ENCODE results near the gene STAT1. TPM values are rescaled to one million over a fixed set of nuclear protein-coding genes. Genes with fewer than 3 reads are reported as not detected.
"Not testable (repeated sequence)": the region's sequence is repeated elsewhere in the genome, so short reads cannot be mapped to it uniquely, and the experiment has no call there.

The STAT1 gene
- total RNA-seq, 2 donors from 2014 or later, result 57.9 to 88.4 TPM

DNA sequence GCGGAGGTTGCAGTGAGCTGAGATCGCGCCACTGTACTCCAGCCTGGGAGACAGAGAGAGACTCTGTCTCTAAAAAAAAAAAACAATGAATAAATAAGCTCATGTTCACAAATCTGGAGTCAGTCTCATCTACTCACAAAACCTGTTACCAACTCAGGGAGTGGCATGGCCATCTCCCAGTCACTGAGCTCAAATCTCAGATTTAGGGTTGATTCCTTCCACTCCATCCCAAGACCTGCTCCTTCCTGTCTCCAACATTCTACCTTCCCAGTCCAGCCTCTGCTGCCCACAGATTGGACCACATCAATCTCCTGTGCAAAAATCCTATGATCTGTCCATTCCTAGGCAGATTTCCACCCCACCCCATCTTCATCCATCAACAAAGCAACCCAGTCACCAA, 1.6 kb downstream of the STAT1 start:
- intact Hi-C loops (cut with DNase I), result no loop called here
- no peak for DNase-seq (ENCODE audit: low spot score)

GRCh38 chr2:191010887-191011885, 2.8 kb downstream of the STAT1 start:
- no peak for DNase-seq (ENCODE audit: low spot score)
- intact Hi-C loops (cut with DNase I), result no loop called here

- no peak for DNase-seq (ENCODE audit: low spot score)
- intact Hi-C loops (cut with DNase I), result loop anchor here in 1 of 2 donors (2.0 kb wide), 1 partner anchor 49 kb away; no protein-coding TSS in a partner anchor
Measured at GRCh38 chr2:191009541-191010374, 4.2 kb downstream of the STAT1 start.

DNA sequence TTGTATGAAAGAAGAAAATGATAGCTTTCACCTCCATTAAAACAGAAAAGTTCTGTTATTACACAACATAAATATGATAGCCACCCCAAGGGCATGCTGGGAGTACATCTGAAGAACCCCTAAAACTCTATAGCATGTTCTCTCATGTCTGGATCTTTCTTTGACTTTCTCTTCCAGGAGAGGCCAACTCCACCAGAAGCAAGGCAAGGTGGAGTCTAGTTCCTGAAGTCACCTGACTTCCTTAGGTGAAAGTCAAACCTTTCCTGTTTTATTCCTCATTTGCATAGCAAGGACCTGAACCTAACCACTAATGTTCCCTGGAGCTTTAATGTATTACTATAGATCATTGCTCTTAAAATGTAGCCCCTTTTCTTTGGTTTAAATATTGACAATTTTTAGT, 5.7 kb downstream of the STAT1 start:
- no peak for DNase-seq (ENCODE audit: low spot score)
- intact Hi-C loops (cut with DNase I), result loop anchor here in 1 of 2 donors (2.0 kb wide), 1 partner anchor 47 kb away; no protein-coding TSS in a partner anchor

DNA sequence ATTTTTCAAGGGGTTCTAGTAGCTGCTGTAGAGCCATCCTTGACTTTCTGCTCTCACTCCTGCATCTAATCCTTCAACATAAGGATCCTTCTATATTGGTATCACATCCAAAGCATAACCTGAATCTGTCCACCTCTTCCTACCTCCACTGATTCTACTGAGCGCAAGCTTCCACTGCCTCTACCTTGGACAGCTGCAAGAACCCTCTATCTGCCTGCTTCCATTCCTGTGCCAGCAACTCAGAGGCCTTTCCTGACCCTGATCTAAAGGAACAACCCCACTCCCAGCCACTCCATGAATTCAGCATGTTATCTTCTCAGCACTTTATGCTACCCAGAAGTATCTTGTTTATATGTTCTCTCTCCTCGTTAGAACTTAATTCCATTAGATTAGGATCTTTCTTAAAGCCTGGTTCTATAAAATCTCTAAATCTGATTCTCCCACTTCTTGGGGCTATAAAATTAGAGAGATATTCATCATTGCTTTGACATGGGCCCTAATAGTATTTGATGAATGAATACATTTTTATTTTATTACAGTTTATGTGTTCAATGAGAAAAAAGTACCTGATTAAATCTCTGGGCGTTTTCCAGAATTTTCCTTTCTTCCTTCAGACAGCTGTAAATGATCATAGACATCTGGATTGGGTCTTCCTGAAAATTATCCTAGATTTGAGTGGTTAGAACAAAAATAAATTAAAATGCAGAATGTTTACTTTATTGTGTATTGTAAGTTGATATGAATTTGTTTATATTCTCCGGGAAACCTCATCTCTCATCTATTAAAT, 6.8 kb downstream of the STAT1 start:
- intact Hi-C loops (cut with DNase I), result no loop called here
- no peak for DNase-seq (ENCODE audit: low spot score)

GRCh38 chr2:191006297-191006696, 7.7 kb downstream of the STAT1 start:
- intact Hi-C loops (cut with DNase I), result no loop called here

DNA sequence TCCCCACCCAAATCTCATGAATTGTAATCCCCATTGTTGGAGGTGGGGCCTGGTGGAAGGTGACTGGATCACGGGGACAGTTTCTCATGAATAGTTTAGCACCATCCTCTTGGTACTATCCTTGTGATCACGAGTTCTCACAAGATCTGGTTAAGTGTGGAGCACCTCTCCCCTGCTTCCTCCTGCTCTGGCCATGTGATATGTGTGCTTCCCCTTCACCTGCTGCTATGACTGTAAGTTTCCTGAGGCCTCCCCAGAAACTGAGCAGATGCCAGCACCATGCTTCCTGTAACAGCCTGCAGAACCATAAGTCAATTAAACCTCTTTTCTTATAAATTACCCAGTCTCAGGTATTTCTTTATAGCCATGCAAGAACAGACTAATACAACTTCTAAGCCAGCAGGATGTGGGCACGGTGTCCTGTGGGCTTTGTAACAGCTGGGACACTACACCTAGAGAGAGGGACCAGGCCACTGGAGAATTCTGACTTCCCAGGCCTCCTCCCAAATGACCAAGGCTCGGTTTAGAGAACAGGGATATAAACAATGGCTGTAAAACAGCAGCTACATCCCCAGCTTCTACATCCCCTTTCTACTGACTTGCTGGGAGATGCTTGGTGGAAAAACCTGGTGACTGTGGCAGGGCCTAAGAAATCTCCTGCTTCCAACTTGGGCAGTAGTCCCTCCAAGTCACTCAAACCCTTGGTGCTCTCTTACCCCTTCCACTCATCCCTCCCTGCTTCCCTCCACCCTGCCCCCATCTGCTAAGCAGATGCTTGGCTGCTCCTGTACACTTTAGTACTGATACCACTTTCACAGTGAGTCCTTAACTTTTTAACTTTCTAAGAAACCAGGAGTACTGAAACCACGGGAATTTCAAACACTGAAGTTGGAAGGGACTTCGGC, 10.3 kb downstream of the STAT1 start:
- intact Hi-C loops (cut with DNase I), result no loop called here

More at GRCh38 chr2:191006297-191006696, 7.7 kb downstream of the STAT1 start:
- DNase-seq (ENCODE audit: low spot score), result no peak

GRCh38 chr2:191001624-191002023, 12.3 kb downstream of the STAT1 start:
- DNase-seq (ENCODE audit: low spot score), result no peak
- intact Hi-C loops (cut with DNase I), result no loop called here

More for the DNA sequence above, 10.3 kb downstream of the STAT1 start:
- no peak for DNase-seq (ENCODE audit: low spot score)

- intact Hi-C loops (cut with DNase I), result no loop called here
- no peak for DNase-seq (ENCODE audit: low spot score)
Measured at GRCh38 chr2:191001032-191001431, 12.9 kb downstream of the STAT1 start.

- intact Hi-C loops (cut with DNase I), result no loop called here
- no peak for DNase-seq (ENCODE audit: low spot score)
Measured at GRCh38 chr2:190999949-191000665, 13.9 kb downstream of the STAT1 start.

GRCh38 chr2:190999058-190999457, 14.9 kb downstream of the STAT1 start:
- intact Hi-C loops (cut with DNase I), result no loop called here
- DNase-seq (ENCODE audit: low spot score), result no peak

DNA sequence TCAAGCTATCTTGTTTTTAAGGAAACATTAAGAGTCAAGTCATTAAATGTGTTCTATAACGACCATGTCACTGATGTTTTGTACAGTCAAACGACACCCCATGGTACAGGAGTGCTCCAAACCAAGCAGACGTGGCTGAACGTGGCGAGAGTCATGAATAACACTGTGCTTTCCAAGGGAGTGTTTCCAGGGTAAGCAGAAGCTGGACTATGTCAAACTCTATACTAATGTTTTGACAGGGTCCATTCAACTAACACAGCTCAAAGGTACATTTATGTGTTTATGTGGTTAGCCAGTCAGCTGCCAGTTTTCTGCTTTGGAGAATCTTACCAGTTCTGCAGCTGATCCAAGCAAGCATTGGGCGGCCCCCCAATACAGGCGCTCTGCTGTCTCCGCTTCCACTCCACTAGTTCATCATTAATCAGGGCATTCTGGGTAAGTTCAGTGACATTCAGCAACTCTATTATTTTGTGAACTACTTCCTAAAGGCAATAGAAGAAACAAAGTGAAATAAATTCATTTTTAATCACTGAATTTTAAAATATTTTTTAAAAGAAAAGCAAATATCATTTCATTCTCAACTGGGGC, 16.4 kb downstream of the STAT1 start:
- intact Hi-C loops (cut with DNase I), result no loop called here
- DNase-seq (ENCODE audit: low spot score), result no peak

GRCh38 chr2:190996947-190997346, 17.0 kb downstream of the STAT1 start:
- DNase-seq (ENCODE audit: low spot score), result no peak
- intact Hi-C loops (cut with DNase I), result no loop called here

DNA sequence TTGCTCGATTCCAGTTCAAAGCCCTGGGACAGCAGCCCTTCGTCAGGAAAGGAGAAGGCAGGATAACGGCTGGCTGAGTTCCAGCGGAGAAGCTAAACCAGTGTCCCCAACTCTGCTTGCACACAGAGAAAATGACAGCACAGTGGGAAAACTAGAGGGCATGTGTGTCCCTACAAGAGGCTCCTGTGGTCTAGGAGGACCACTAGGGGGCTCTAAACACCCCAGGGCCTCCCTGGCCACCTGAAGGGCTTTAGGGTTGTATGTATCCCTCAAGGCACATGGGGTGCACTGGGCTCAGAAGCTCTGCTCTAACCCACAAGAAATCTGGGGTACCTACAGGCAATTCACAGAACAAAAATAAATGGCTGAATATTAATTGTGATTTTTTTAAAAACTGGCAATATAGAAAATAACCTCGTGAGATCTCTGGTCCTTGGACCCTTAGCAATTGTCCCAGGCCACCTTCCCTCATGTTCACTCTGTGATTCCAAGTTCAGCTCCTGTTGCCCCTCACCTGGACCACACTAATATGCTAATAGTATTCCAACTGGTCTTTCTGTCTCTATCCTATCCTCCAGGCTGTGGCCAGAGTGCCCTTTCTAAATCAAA, 17.5 kb downstream of the STAT1 start:
- intact Hi-C loops (cut with DNase I), result no loop called here
- DNase-seq (ENCODE audit: low spot score), result no peak

DNA sequence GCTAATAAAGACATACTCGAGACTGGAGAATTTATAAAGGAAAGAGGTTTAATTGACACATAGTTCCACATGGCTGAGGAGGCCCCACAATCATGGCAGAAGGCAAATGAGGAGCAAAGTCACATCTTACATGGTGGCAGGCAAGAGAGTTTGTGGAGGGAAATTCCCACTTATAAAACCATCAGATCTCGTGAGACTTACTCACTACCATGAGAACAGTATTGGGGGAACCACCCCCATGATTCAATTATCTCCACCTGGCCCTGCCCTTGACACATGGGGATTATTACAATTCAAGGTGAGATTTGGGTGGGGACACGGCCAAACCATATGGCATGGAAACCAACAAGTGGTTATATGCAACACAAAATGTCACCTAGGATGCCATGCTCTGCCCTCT, 18.7 kb downstream of the STAT1 start:
- intact Hi-C loops (cut with DNase I); DNase-seq (ENCODE audit: low spot score): not testable (repeated sequence)

GRCh38 chr2:190994148-190994547, 19.8 kb downstream of the STAT1 start:
- no peak for DNase-seq (ENCODE audit: low spot score)
- intact Hi-C loops (cut with DNase I), result no loop called here

DNA sequence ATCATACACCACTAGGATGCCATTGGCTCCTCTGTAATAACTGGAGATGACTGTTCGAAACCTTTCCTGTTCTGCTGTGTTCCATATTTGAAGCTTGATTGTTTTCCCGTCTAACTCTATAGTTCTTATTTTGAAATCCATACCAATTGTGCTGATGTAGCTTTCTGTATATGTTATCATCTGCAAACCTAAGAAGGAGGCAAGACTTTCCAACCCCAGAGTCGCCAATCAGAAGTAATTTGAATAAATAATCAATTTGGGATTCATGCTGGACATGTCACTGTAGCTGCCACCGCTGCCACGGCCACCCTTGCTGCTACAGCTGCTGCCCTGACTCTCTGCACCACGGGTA, 20.7 kb downstream of the STAT1 start:
- intact Hi-C loops (cut with DNase I), result no loop called here
- DNase-seq (ENCODE audit: low spot score), result no peak

Measured in posterior vena cava (tissue), 2 donors.